ENCODE results near the gene HFE. TPM values are rescaled to one million over a fixed set of nuclear protein-coding genes. Genes with fewer than 3 reads are reported as not detected.

HFE gene
- total RNA-seq, 5 donors from 2014 or later (not counting 1 experiment from before 2014, with no cell fraction given): 1.0 to 2.4 (median 1.8) TPM

DNA sequence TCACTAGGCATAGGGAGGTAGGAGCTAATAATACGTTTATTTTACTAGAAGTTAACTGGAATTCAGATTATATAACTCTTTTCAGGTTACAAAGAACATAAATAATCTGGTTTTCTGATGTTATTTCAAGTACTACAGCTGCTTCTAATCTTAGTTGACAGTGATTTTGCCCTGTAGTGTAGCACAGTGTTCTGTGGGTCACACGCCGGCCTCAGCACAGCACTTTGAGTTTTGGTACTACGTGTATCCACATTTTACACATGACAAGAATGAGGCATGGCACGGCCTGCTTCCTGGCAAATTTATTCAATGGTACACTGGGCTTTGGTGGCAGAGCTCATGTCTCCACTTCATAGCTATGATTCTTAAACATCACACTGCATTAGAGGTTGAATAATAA lies 1.1 kb downstream of the HFE start:
- ATAC-seq (replicated peaks in 1 of 4): no peak
- no peak overlapping the region for H3K4me3 ChIP-seq (ENCODE audit: control insufficient read depth in 1 of 2, extremely low read depth in 1 of 2, low read length in 1 of 2)

DNA sequence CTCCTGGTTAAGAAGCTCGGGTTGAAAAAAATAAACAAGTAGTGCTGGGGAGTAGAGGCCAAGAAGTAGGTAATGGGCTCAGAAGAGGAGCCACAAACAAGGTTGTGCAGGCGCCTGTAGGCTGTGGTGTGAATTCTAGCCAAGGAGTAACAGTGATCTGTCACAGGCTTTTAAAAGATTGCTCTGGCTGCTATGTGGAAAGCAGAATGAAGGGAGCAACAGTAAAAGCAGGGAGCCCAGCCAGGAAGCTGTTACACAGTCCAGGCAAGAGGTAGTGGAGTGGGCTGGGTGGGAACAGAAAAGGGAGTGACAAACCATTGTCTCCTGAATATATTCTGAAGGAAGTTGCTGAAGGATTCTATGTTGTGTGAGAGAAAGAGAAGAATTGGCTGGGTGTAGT lies 2.0 kb downstream of the HFE start:
- H3K4me1 Mint-ChIP-seq: peaks cover 31 to 51% (median 32%) of the 10 kb centered on the region in 3 donors
- ChIA-PET POLR2A (interaction anchor here in 1 of 2 donors (0.9 kb wide), 1 partner anchor 46 kb away, joined by 3 read pairs; no protein-coding TSS in a partner anchor), CTCF (interaction anchor here in 1 of 2 donors (1.4 kb wide), 1 partner anchor 26 kb away, joined by 3 read pairs; no protein-coding TSS in a partner anchor)
- H3K4me1 ChIP-seq (ENCODE audit: control insufficient read depth in 1 of 2, extremely low read depth in 1 of 2, insufficient read depth in 2 of 2, low read length in 2 of 2): peaks cover 17 to 31% of the 10 kb centered on the region in 2 experiments
- no peaks in the 10 kb centered on the region for H3K36me3 ChIP-seq (ENCODE audit: control insufficient read depth in 2 of 2, extremely low read depth in 1 of 2, insufficient read depth in 1 of 2, low read length in 1 of 2)
- peaks cover 3% of the 10 kb centered on the region for H3K36me3 Mint-ChIP-seq
- no peaks in the 10 kb centered on the region for H3K9me3 ChIP-seq
- no peaks in the 10 kb centered on the region for H3K27me3 Mint-ChIP-seq
- H3K4me3 ChIP-seq (ENCODE audit: control insufficient read depth in 1 of 2, extremely low read depth in 1 of 2, low read length in 1 of 2): no peak overlapping the region
- ATAC-seq (replicated peaks in 1 of 4) (no peak), DNase-seq (no peak)
- H3K27ac ChIP-seq (ENCODE audit: low read length): no peak overlapping the region
- no peak overlapping the region for H3K27ac Mint-ChIP-seq
- no peaks in the 10 kb centered on the region for H3K9me3 Mint-ChIP-seq
- 78% methylated on average over 2 of the region's 2 CpGs for WGBS (ENCODE audit: insufficient coverage)
- no peak overlapping the region for H3K4me3 Mint-ChIP-seq
- H3K27me3 ChIP-seq (replicated peaks in 1 of 2; ENCODE audit: control insufficient read depth in 2 of 2, extremely low read depth in 1 of 2, insufficient read depth in 2 of 2, low read length in 1 of 2): no peaks in the 10 kb centered on the region

More for the DNA sequence above, 1.1 kb downstream of the HFE start:
- Mint-ChIP-seq H3K27me3 (no peaks in the 10 kb centered on the region), H3K36me3 (peaks cover 3% of the 10 kb centered on the region), H3K4me1 (peaks cover 31 to 51% (median 32%) of the 10 kb centered on the region in 3 donors), H3K4me3 (peak overlapping the region; percentile 86 to 87 (median 86)), H3K27ac (peak overlapping the region; percentile 85 to 90), H3K9me3 (no peaks in the 10 kb centered on the region)
- POLR2A ChIA-PET: interaction anchor here (0.6 to 3.1 kb wide), 5 partner anchors 8 to 94 kb away, joined by 4 to 19 read pairs (median 9); a partner anchor contains a TSS
- no peaks in the 10 kb centered on the region for H3K36me3 ChIP-seq (ENCODE audit: control insufficient read depth in 2 of 2, extremely low read depth in 1 of 2, insufficient read depth in 1 of 2, low read length in 1 of 2)
- no peaks in the 10 kb centered on the region for H3K9me3 ChIP-seq
- DNase-seq: no peak
- no CpG with 5 or more reads among the region's 5 CpGs for WGBS (ENCODE audit: insufficient coverage)
- no peaks in the 10 kb centered on the region for H3K27me3 ChIP-seq (replicated peaks in 1 of 2; ENCODE audit: control insufficient read depth in 2 of 2, extremely low read depth in 1 of 2, insufficient read depth in 2 of 2, low read length in 1 of 2)
- CTCF ChIA-PET: interaction anchor here in 1 of 2 donors (1.9 to 3.5 kb wide), 3 partner anchors 8 to 62 kb away, joined by 5 to 39 read pairs (median 13); a partner anchor contains a TSS
- no peak overlapping the region for H3K27ac ChIP-seq (ENCODE audit: low read length)
- H3K4me1 ChIP-seq (ENCODE audit: control insufficient read depth in 1 of 2, extremely low read depth in 1 of 2, insufficient read depth in 2 of 2, low read length in 2 of 2): peaks cover 17 to 31% of the 10 kb centered on the region in 2 experiments

DNA sequence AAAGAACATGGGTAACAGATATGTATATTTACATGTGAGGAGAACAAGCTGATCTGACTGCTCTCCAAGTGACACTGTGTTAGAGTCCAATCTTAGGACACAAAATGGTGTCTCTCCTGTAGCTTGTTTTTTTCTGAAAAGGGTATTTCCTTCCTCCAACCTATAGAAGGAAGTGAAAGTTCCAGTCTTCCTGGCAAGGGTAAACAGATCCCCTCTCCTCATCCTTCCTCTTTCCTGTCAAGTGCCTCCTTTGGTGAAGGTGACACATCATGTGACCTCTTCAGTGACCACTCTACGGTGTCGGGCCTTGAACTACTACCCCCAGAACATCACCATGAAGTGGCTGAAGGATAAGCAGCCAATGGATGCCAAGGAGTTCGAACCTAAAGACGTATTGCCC lies 5.2 kb downstream of the HFE start:
- no peak overlapping the region for H3K4me3 ChIP-seq (ENCODE audit: control insufficient read depth in 1 of 2, extremely low read depth in 1 of 2, low read length in 1 of 2)
- CTCF ChIA-PET: interaction anchor here (0.7 to 2.2 kb wide), 5 partner anchors 11 to 382 kb away, joined by 3 to 5 read pairs (median 4); no protein-coding TSS in a partner anchor
- no peaks in the 10 kb centered on the region for H3K36me3 ChIP-seq (ENCODE audit: control insufficient read depth in 2 of 2, extremely low read depth in 1 of 2, insufficient read depth in 1 of 2, low read length in 1 of 2)
- peaks cover 3% of the 10 kb centered on the region for H3K36me3 Mint-ChIP-seq
- peaks cover 16 to 36% (median 22%) of the 10 kb centered on the region in 3 donors for H3K4me1 Mint-ChIP-seq
- no peak for DNase-seq
- H3K27me3 Mint-ChIP-seq: peaks cover 0 to 2% of the 10 kb centered on the region in 2 donors
- no peak overlapping the region for H3K27ac Mint-ChIP-seq
- no peaks in the 10 kb centered on the region for H3K9me3 ChIP-seq
- WGBS (ENCODE audit: insufficient coverage): 100% methylated on average over 2 of the region's 4 CpGs
- POLR2A ChIA-PET: interaction anchor here (0.6 to 0.8 kb wide), 5 partner anchors 12 to 243 kb away, joined by 3 to 9 read pairs (median 6); a partner anchor contains a TSS
- H3K4me1 ChIP-seq (ENCODE audit: control insufficient read depth in 1 of 2, extremely low read depth in 1 of 2, insufficient read depth in 2 of 2, low read length in 2 of 2): peaks cover 5 to 12% of the 10 kb centered on the region in 2 experiments
- no peak overlapping the region for H3K4me3 Mint-ChIP-seq
- H3K27me3 ChIP-seq (replicated peaks in 1 of 2; ENCODE audit: control insufficient read depth in 2 of 2, extremely low read depth in 1 of 2, insufficient read depth in 2 of 2, low read length in 1 of 2): no peaks in the 10 kb centered on the region
- no peak overlapping the region for H3K27ac ChIP-seq (ENCODE audit: low read length)
- H3K9me3 Mint-ChIP-seq: no peaks in the 10 kb centered on the region
- no peak for ATAC-seq (replicated peaks in 1 of 4)

DNA sequence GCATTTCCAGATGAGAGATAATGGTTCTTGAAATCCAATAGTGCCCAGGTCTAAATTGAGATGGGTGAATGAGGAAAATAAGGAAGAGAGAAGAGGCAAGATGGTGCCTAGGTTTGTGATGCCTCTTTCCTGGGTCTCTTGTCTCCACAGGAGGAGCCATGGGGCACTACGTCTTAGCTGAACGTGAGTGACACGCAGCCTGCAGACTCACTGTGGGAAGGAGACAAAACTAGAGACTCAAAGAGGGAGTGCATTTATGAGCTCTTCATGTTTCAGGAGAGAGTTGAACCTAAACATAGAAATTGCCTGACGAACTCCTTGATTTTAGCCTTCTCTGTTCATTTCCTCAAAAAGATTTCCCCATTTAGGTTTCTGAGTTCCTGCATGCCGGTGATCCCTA lies 6.8 kb downstream of the HFE start:
- Histone ChIP-seq H3K27me3 (replicated peaks in 1 of 2; ENCODE audit: control insufficient read depth in 2 of 2, extremely low read depth in 1 of 2, insufficient read depth in 2 of 2, low read length in 1 of 2) (peaks cover 0 to 1% of the 10 kb centered on the region in 2 experiments), H3K36me3 (ENCODE audit: control insufficient read depth in 2 of 2, extremely low read depth in 1 of 2, insufficient read depth in 1 of 2, low read length in 1 of 2) (no peaks in the 10 kb centered on the region), H3K4me3 (ENCODE audit: control insufficient read depth in 1 of 2, extremely low read depth in 1 of 2, low read length in 1 of 2) (no peak overlapping the region), H3K9me3 (no peaks in the 10 kb centered on the region), H3K27ac (ENCODE audit: low read length) (no peak overlapping the region), H3K4me1 (ENCODE audit: control insufficient read depth in 1 of 2, extremely low read depth in 1 of 2, insufficient read depth in 2 of 2, low read length in 2 of 2) (no peaks in the 10 kb centered on the region)
- DNase-seq: no peak
- no peak for ATAC-seq (replicated peaks in 1 of 4)
- POLR2A ChIA-PET: interaction anchor here in 1 of 2 donors (0.9 kb wide), 1 partner anchor 36 kb away, joined by 3 read pairs; no protein-coding TSS in a partner anchor
- H3K36me3 Mint-ChIP-seq: peaks cover 3% of the 10 kb centered on the region
- peaks cover 6 to 23% (median 10%) of the 10 kb centered on the region in 3 donors for H3K4me1 Mint-ChIP-seq
- CTCF ChIA-PET: interaction anchor here (0.7 to 1.5 kb wide), 4 partner anchors 29 to 91 kb away, joined by 3 to 11 read pairs (median 3); no protein-coding TSS in a partner anchor
- 84% methylated on average over 3 of the region's 5 CpGs for WGBS (ENCODE audit: insufficient coverage)
- no peak overlapping the region for H3K4me3 Mint-ChIP-seq
- H3K27ac Mint-ChIP-seq: no peak overlapping the region
- no peaks in the 10 kb centered on the region for H3K9me3 Mint-ChIP-seq
- peaks cover 0 to 3% of the 10 kb centered on the region in 2 donors for H3K27me3 Mint-ChIP-seq

DNA sequence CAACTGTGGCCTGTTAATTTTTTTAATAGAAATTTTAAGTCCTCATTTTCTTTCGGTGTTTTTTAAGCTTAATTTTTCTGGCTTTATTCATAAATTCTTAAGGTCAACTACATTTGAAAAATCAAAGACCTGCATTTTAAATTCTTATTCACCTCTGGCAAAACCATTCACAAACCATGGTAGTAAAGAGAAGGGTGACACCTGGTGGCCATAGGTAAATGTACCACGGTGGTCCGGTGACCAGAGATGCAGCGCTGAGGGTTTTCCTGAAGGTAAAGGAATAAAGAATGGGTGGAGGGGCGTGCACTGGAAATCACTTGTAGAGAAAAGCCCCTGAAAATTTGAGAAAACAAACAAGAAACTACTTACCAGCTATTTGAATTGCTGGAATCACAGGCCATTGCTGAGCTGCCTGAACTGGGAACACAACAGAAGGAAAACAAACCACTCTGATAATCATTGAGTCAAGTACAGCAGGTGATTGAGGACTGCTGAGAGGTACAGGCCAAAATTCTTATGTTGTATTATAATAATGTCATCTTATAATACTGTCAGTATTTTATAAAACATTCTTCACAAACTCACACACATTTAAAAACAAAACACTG lies 10.1 kb downstream of the HFE start:
- H3K27ac Mint-ChIP-seq: no peak overlapping the region
- H3K4me3 Mint-ChIP-seq: no peak overlapping the region
- Histone ChIP-seq H3K4me1 (ENCODE audit: control insufficient read depth in 1 of 2, extremely low read depth in 1 of 2, insufficient read depth in 2 of 2, low read length in 2 of 2) (no peaks in the 10 kb centered on the region), H3K4me3 (ENCODE audit: control insufficient read depth in 1 of 2, extremely low read depth in 1 of 2, low read length in 1 of 2) (no peak overlapping the region), H3K27ac (ENCODE audit: low read length) (no peak overlapping the region), H3K36me3 (ENCODE audit: control insufficient read depth in 2 of 2, extremely low read depth in 1 of 2, insufficient read depth in 1 of 2, low read length in 1 of 2) (no peaks in the 10 kb centered on the region), H3K27me3 (replicated peaks in 1 of 2; ENCODE audit: control insufficient read depth in 2 of 2, extremely low read depth in 1 of 2, insufficient read depth in 2 of 2, low read length in 1 of 2) (peaks cover 0 to 4% of the 10 kb centered on the region in 2 experiments), H3K9me3 (no peaks in the 10 kb centered on the region)
- no CpG with 5 or more reads among the region's 5 CpGs for WGBS (ENCODE audit: insufficient coverage)
- H3K27me3 Mint-ChIP-seq: peaks cover 0 to 3% of the 10 kb centered on the region in 2 donors
- ATAC-seq (replicated peaks in 1 of 4) (peak; percentile 78 to 84 (median 82)), DNase-seq (peak in 34 of 35 experiments; percentile 26 to 87 (median 54))
- ChIA-PET CTCF (interaction anchor here (0.6 to 4.7 kb wide), 32 partner anchors 9 to 1796 kb away, joined by 3 to 71 read pairs (median 5); partner anchors contain the start of gene HFE (in 1 of the 2)), POLR2A (interaction anchor here (0.6 to 2.4 kb wide), 7 partner anchors 11 to 460 kb away, joined by 3 to 7 read pairs (median 5); partner anchors contain the start of gene HFE (in 1 of the 2))
- H3K9me3 Mint-ChIP-seq: no peaks in the 10 kb centered on the region
- H3K4me1 Mint-ChIP-seq: peaks cover 4 to 7% (median 6%) of the 10 kb centered on the region in 3 donors
- no peaks in the 10 kb centered on the region for H3K36me3 Mint-ChIP-seq

DNA sequence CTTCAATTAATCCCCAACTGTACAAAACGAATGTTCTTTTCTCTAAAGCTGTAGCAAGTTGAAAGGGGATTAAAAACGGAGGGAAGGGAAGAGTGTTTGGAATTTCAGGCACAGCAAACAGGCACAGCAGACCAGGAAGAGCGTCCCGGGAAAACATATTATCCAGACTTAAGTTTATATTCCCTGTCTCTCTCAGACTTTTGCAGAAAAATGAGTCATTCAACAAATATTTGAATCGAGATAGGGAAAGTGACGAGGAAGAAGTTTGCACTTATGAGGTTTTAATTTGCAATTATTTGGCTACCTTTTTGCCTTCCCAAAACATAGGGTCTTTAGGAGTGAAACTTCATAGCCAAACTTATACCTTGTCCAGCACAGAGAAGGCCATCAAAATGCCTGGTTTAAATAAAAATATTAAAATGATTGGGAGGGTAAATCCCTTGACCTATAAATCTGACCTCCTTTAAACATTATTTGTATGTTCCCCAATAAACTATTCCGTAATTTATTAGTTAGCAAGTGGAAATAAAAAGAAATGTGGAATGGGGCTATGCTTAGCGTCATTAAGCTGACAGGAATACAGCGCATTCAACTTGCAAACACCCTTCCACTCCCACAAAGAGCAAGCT lies 16.0 kb downstream of the HFE start:
- peak overlapping the region in 1 of 2 donors; percentile 40 for H3K4me3 ChIP-seq (ENCODE audit: control insufficient read depth in 1 of 2, extremely low read depth in 1 of 2, low read length in 1 of 2)
- peaks cover 7 to 12% of the 10 kb centered on the region in 2 experiments for H3K4me1 ChIP-seq (ENCODE audit: control insufficient read depth in 1 of 2, extremely low read depth in 1 of 2, insufficient read depth in 2 of 2, low read length in 2 of 2)
- Mint-ChIP-seq H3K9me3 (no peaks in the 10 kb centered on the region), H3K27ac (peak overlapping the region; percentile 96 to 99), H3K36me3 (no peaks in the 10 kb centered on the region), H3K27me3 (peaks cover 0 to 3% of the 10 kb centered on the region in 2 donors), H3K4me3 (peak overlapping the region; percentile 78 to 91 (median 89)), H3K4me1 (peaks cover 15 to 18% (median 16%) of the 10 kb centered on the region in 3 donors)
- ChIA-PET POLR2A (interaction anchor here (0.5 to 5.8 kb wide), 43 partner anchors 16 to 1790 kb away, joined by 3 to 134 read pairs (median 7); partner anchors contain the start of genes HFE (in 1 of the 2) and HMGN4 (in 1 of the 2)), CTCF (interaction anchor here (0.6 to 2.2 kb wide), 16 partner anchors 16 to 1762 kb away, joined by 3 to 18 read pairs (median 5); partner anchors contain the start of gene HFE (in 1 of the 2))
- H3K9me3 ChIP-seq: no peaks in the 10 kb centered on the region
- no CpG with 5 or more reads among the region's 9 CpGs for WGBS (ENCODE audit: insufficient coverage)
- DNase-seq (no peak), ATAC-seq (replicated peaks in 1 of 4) (peak; percentile 79 to 86 (median 84))
- H3K27ac ChIP-seq (ENCODE audit: low read length): peak overlapping the region; percentile 85
- no peaks in the 10 kb centered on the region for H3K36me3 ChIP-seq (ENCODE audit: control insufficient read depth in 2 of 2, extremely low read depth in 1 of 2, insufficient read depth in 1 of 2, low read length in 1 of 2)
- peaks cover 0 to 4% of the 10 kb centered on the region in 2 experiments for H3K27me3 ChIP-seq (replicated peaks in 1 of 2; ENCODE audit: control insufficient read depth in 2 of 2, extremely low read depth in 1 of 2, insufficient read depth in 2 of 2, low read length in 1 of 2)

Measured in T-cell (primary cell).